HG03571 (cell line): ENCODE data around the gene USP43.
"Not testable (repeated sequence)": the region's sequence is repeated elsewhere in the genome, so short reads cannot be mapped to it uniquely, and the experiment has no call there.

ENCODE experiments used
- ATAC-seq: cut with Tn5 transposase; IDR thresholded peaks from one replicate; pipeline ENCODE4 v1.9.1; 2021; ENCODE audit not compliant: unreplicated experiment

USP43 gene

GRCh38 chr17:9663511-9663910 is 18.2 kb downstream of the USP43 start:
- not testable (repeated sequence) for ATAC-seq

GRCh38 chr17:9666461-9667050 is 21.2 kb downstream of the USP43 start:
- no peak for ATAC-seq

GRCh38 chr17:9668517-9668916 is 23.2 kb downstream of the USP43 start:
- ATAC-seq, result no peak

GRCh38 chr17:9669551-9670008 is 24.3 kb downstream of the USP43 start:
- ATAC-seq, result no peak

GRCh38 chr17:9670596-9670995 is 25.3 kb downstream of the USP43 start:
- no peak for ATAC-seq

- ATAC-seq, result no peak
Observed at GRCh38 chr17:9671559-9671958, 26.2 kb downstream of the USP43 start.

GRCh38 chr17:9672266-9672665 is 26.9 kb downstream of the USP43 start:
- ATAC-seq, result no peak

- ATAC-seq, result no peak
Observed at GRCh38 chr17:9672691-9673090, 27.4 kb downstream of the USP43 start.

- ATAC-seq, result no peak
Observed at GRCh38 chr17:9676084-9676483, 30.8 kb downstream of the USP43 start.

GRCh38 chr17:9676820-9677310 is 31.5 kb downstream of the USP43 start:
- ATAC-seq, result no peak

- ATAC-seq, result no peak
Observed at GRCh38 chr17:9677411-9677810, 32.1 kb downstream of the USP43 start.

- no peak for ATAC-seq
Observed at GRCh38 chr17:9677896-9678295, 32.6 kb downstream of the USP43 start.

GRCh38 chr17:9684955-9685621 is 39.8 kb downstream of the USP43 start:
- ATAC-seq, result no peak

- no peak for ATAC-seq
Observed at GRCh38 chr17:9693755-9694154, 48.4 kb downstream of the USP43 start.

- no peak for ATAC-seq
Observed at GRCh38 chr17:9696279-9697044, 51.1 kb downstream of the USP43 start.

- ATAC-seq, result no peak
Observed at GRCh38 chr17:9700136-9700535, 54.8 kb downstream of the USP43 start.

- ATAC-seq, result no peak
Observed at GRCh38 chr17:9700754-9701476, 55.6 kb downstream of the USP43 start.

- no peak for ATAC-seq
Observed at GRCh38 chr17:9702482-9702881, 57.2 kb downstream of the USP43 start.

- ATAC-seq, result no peak
Observed at GRCh38 chr17:9702914-9703780, 57.8 kb downstream of the USP43 start.

- no peak for ATAC-seq
Observed at GRCh38 chr17:9703781-9704082, 58.4 kb downstream of the USP43 start.

GRCh38 chr17:9705745-9706144 is 60.4 kb downstream of the USP43 start:
- no peak for ATAC-seq
